Heart left ventricle (tissue), 16 donors: Measurements from ENCODE around the gene SP6. TPM values are rescaled to one million over a fixed set of nuclear protein-coding genes. Genes with fewer than 3 reads are reported as not detected.

Source experiments
- ATAC-seq, 4 donors: fragments of 200-7000 bp; cut with Tn5 transposase; one replicate each; pipeline ENCODE4 v1.9.1; 2020 to 2022; ENCODE audit warnings: moderate library complexity in 4 of 4, mild to moderate bottlenecking in 3 of 4, moderate number of reproducible peaks in 1 of 4
- DNase-seq, 5 donors: peaks; one replicate each; pipeline ENCODE4 v3.0.0-alpha.2; 2020
- H3K27ac ChIP-seq, 12 donors: fragments of 200-600 bp; sonication (generic) in 4 of 12; one replicate each; pipeline versions ENCODE4 v1.5.0 to v1.8.0; 2016 to 2022; ENCODE audit warnings: mild to moderate bottlenecking in 2 of 12
- H3K27me3 ChIP-seq, 9 donors: fragments of 200-600 bp; sonication (generic) in 2 of 9; one replicate each; pipeline versions ENCODE4 v1.5.1 to v1.8.0; 2016 to 2022; ENCODE audit warnings: mild to moderate bottlenecking in 3 of 9
- H3K36me3 ChIP-seq, 9 donors: fragments of 200-600 bp; sonication (generic) in 2 of 9; one replicate each; pipeline versions ENCODE4 v1.5.0 to v1.8.0; 2018 to 2022; ENCODE audit warnings: mild to moderate bottlenecking in 2 of 9
- H3K4me1 ChIP-seq, 12 donors: fragments of 200-600 bp; sonication (generic) in 4 of 12; one replicate each; pipeline versions ENCODE4 v1.5.0 to v1.8.0; 2016 to 2022; ENCODE audit warnings: mild to moderate bottlenecking in 3 of 12
- H3K4me3 ChIP-seq, 12 donors: fragments of 200-600 bp; sonication (generic) in 4 of 12; one replicate each; pipeline versions ENCODE4 v1.5.0 to v1.8.0; 2017 to 2022; ENCODE audit warnings: mild to moderate bottlenecking in 9 of 12, moderate library complexity in 4 of 12
- H3K9me3 ChIP-seq, 12 donors: fragments of 200-600 bp; sonication (generic) in 4 of 12; one replicate each; pipeline versions ENCODE4 v1.5.0 to v1.8.0; 2016 to 2022; ENCODE audit warnings: mild to moderate bottlenecking in 1 of 12
- POLR2A ChIP-seq, 2 donors: fragments of 450-650 bp; IDR thresholded peaks; one replicate each; pipeline ENCODE4 v1.6.1; 2017; ENCODE audit warnings: antibody characterized with exemption in 2 of 2, mild to moderate bottlenecking in 2 of 2, moderate library complexity in 2 of 2
- WGBS, 4 donors: extraction: QIAGEN DNeasy Blood & Tissue Kit in 2 of 4; methylation state at CpG; one replicate each; pipeline versions ENCODE4 v1.1.5 to v1.1.7; 2013 to 2018; 5-methylcytosine and 5-hydroxymethylcytosine counted together
- intact Hi-C, 10 donors: fragments of 100-400 bp; cut with DNase I; formaldehyde crosslinking; loops; one replicate each; pipeline versions ENCODE4 v1.11.1 to v1.14.2; 2022
- polyA plus RNA-seq, 2 donors: library from polyadenylated mRNA; stranded (reverse); fragments of 200-250 nt; gene quantifications; one replicate each; pipeline ENCODE4 v1.2.3, GENCODE V29; 2013
- total RNA-seq, 9 donors: library from RNA; depleted of rRNA in 2 of 9; stranded (reverse); fragments of >200 nt in 2 of 9; fragmentation: NEBNext Ultra II Directional in 3 of 9; extraction: Animal tissue kit (Norgen Biotek cat#: 25700) in 3 of 9; gene quantifications; one replicate each; pipeline versions ENCODE4 v1.1.0 to v1.2.4, GENCODE V29; 2016 to 2023
- TF ChIP-seq, protein P1 (sequence below), 12 donors: fragments of 200-600 bp; sonication (generic) in 4 of 12; IDR thresholded peaks; one replicate each; pipeline versions ENCODE4 v1.5.0 to v1.8.0; 2018 to 2022; ENCODE audit warnings: antibody characterized with exemption in 12 of 12, mild to moderate bottlenecking in 5 of 12
- donor health status: ischemic (EF 13 %, LVEDD 7.1; RV severe dilation, severe dysfunction).
- donor health status: healthy with polysubstance abuse.
- donor health status: DM: no; HTN: yes; CAD: no.
- donor health status: DM: no; HTN: no; CAD: no.
- donor health status: ischemic (EF 25% LVEDD 6.9; RV normal size, moderate dysfunction).
- donor health status: ischemic (EF 25% LVEDD 5.7; RV mildly dilated, moderate dysfunction).
- donor health status: healthy.
- donor health status: DM: yes; HTN: yes; CAD: no.
- donor health status: ischemic (EF 35%, LVEDD 5.7; RV mildly dilated, moderate dysfunction).
- donor health status: nonischemic (EF 11% LVEDD 7.7; RV severe dilation, severe dysfunction).
- donor health status: DM: yes; HTN: yes; CAD: no.
- donor health status: PGD.
- donor health status: ischemic (EF 29% LVEDD 5.4; RV normal size, mild dysfunction).
- donor health status: nonischemic (EF 23%, LVEDD 6.1; RV moderate dilation, normal function).

The SP6 gene
- total and polyA plus RNA-seq, 11 donors = 0.12 to 2.5 (median 0.32) TPM; not detected in 2

DNA sequence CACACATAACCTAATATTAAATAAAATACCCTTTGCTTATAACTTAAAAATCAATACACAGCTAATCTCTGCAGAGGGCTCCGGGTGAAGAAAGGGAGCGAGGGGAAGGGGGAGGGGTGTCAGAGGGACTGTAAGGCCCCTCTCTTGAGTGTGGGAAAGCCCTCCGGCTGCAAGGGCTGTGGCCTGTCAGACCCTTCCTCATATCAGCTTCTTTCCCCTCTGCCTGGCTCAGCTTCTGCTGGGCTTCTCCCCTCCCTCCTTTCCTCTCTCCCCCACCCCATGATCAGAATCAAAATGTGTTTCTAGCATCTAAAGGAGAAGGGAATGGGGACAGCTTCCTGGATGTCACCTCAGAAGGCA, 5.3 kb downstream of the SP6 start:
- no peak overlapping the region for H3K27ac ChIP-seq
- 68 to 81% (median 70%) methylated on average over 3 of the region's 3 CpGs for WGBS, 4 donors
- H3K4me1 ChIP-seq = peaks cover 3 to 26% (median 7%) of the 10 kb centered on the region in 12 donors
- H3K9me3 ChIP-seq = no peaks in the 10 kb centered on the region
- no peaks in the 10 kb centered on the region for H3K36me3 ChIP-seq
- DNase-seq (no peak), ATAC-seq (no peak)
- TF ChIP-seq POLR2A (IDR thresholded peaks at IDR 0.05) = no peak
- TF ChIP-seq, protein P1, sequence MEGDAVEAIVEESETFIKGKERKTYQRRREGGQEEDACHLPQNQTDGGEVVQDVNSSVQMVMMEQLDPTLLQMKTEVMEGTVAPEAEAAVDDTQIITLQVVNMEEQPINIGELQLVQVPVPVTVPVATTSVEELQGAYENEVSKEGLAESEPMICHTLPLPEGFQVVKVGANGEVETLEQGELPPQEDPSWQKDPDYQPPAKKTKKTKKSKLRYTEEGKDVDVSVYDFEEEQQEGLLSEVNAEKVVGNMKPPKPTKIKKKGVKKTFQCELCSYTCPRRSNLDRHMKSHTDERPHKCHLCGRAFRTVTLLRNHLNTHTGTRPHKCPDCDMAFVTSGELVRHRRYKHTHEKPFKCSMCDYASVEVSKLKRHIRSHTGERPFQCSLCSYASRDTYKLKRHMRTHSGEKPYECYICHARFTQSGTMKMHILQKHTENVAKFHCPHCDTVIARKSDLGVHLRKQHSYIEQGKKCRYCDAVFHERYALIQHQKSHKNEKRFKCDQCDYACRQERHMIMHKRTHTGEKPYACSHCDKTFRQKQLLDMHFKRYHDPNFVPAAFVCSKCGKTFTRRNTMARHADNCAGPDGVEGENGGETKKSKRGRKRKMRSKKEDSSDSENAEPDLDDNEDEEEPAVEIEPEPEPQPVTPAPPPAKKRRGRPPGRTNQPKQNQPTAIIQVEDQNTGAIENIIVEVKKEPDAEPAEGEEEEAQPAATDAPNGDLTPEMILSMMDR (IDR thresholded peaks at IDR 0.05) = no peak
- peaks cover 14 to 67% (median 34%) of the 10 kb centered on the region in 9 donors for H3K27me3 ChIP-seq
- H3K4me3 ChIP-seq = no peak overlapping the region
- intact Hi-C loops = loop anchor here in 6 of 10 donors (1.0 to 10.0 kb wide), 6 partner anchors 43 to 172 kb away; partner anchors contain the start of genes PNPO (in 2 of the 6) and CDK5RAP3 (in 1 of the 6)

DNA sequence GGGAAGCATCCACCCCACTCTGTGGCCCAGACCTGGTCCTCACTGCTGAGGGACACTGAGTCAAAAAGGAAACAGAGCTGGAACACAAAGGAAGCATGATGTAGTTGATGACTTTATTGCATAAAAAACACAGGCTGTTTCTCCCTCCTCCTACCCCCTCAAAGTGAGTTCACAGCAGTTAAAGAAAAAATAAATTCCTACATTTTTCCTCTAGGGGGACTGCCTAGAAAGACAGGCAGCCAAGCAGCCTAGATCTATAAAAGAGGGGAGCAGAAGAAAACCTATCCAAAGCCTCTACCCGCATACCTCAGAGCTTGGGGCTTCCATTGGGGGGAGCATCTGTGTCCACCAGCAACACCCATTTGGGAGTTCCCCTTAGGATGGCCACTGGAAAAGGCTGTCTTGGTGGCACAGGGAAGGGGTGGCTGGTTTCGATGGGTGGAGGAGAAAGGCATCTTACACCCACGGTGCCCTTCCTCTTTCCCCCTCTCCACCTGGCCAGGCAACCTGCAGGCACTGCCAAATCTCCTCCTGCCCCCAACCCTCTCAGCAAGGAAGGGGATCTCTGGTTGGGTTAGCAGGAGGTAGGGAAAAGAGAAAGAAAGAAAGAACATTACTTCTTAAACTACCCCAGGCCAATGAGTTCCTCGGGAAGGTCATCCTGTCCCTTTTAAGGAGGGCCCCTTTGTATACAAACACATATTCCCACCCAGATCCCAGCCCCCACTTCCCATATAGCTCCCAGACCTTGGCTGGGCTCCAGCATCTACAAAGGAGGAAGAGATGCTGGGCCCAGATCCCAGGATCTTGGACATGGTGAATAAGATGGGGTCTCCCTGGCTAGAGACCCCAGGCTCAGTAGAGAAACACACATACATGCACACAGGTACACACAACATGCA, 5.9 kb downstream of the SP6 start:
- no peak overlapping the region for H3K4me3 ChIP-seq
- WGBS, 4 donors = 50 to 59% (median 56%) methylated on average over 4 of the region's 4 CpGs
- H3K4me1 ChIP-seq = peaks cover 1 to 28% (median 11%) of the 10 kb centered on the region in 12 donors
- no peaks in the 10 kb centered on the region for H3K9me3 ChIP-seq
- peaks cover 14 to 60% (median 34%) of the 10 kb centered on the region in 9 donors for H3K27me3 ChIP-seq
- no peak for TF ChIP-seq POLR2A (IDR thresholded peaks at IDR 0.05)
- TF ChIP-seq, protein P1 (IDR thresholded peaks at IDR 0.05) = peak in 1 of 12 donors; percentile 8
- DNase-seq (no peak), ATAC-seq (no peak)
- intact Hi-C loops = loop anchor here (1.0 to 10.0 kb wide), 10 partner anchors 43 to 177 kb away; partner anchors contain the start of genes CDK5RAP3 (in 5 of the 10) and PNPO (in 2 of the 10)
- H3K27ac ChIP-seq = no peak overlapping the region
- H3K36me3 ChIP-seq = no peaks in the 10 kb centered on the region

DNA sequence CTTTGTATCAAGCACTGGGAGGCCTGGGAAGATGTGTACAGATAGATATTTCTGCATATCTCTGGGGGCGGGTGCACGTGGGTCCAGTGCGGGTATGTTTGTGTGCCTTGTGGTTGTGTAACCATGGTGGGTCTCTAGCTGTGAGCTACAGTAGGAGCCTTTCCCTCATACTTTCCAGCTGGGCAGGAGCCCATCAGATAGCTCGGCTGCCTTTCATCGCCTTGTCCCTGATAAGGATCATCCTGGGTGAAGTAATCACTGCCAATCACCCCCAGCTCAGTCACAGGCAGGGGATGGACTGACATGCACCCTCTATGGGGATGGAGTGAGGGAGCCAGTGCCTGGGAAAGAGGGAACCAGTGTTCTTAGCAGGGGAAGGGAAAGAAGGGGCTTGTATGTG, 6.7 kb downstream of the SP6 start:
- WGBS, 4 donors = 52 to 58% (median 56%) methylated on average over 5 of the region's 5 CpGs

More for the DNA sequence above, 6.7 kb downstream of the SP6 start:
- Histone ChIP-seq H3K4me3 (no peak overlapping the region), H3K27ac (no peak overlapping the region), H3K36me3 (peaks cover 0 to under 1% (median 0%) of the 10 kb centered on the region in 9 donors), H3K27me3 (peaks cover 14 to 52% (median 34%) of the 10 kb centered on the region in 9 donors), H3K4me1 (peaks cover 4 to 32% (median 15%) of the 10 kb centered on the region in 12 donors), H3K9me3 (no peaks in the 10 kb centered on the region)
- DNase-seq (no peak), ATAC-seq (no peak)
- intact Hi-C loops = loop anchor here in 9 of 10 donors (5.0 to 10.0 kb wide), 8 partner anchors 101 to 178 kb away; partner anchors contain the start of genes CDK5RAP3 (in 5 of the 9) and PNPO (in 2 of the 9)
- TF ChIP-seq POLR2A (IDR thresholded peaks at IDR 0.05) = no peak
- TF ChIP-seq, protein P1 (IDR thresholded peaks at IDR 0.05) = no peak
